NCI-H146 (cell line): ENCODE data around the gene TMEM121.

Source experiments
- DNase-seq: peaks from one replicate; lab custom pipeline; 2025; lab: John Stamatoyannopoulos, UW

The TMEM121 gene

GRCh38 chr14:105498430-105499255 is 27.7 kb upstream of the TMEM121 start:
- DNase-seq: no peak

- DNase-seq: no peak
Observed at GRCh38 chr14:105499256-105500035, 26.9 kb upstream of the TMEM121 start.

GRCh38 chr14:105500036-105500725 is 26.2 kb upstream of the TMEM121 start:
- no peak for DNase-seq

GRCh38 chr14:105500726-105501101 is 25.7 kb upstream of the TMEM121 start:
- no peak for DNase-seq

- no peak for DNase-seq
Observed at GRCh38 chr14:105501504-105502291, 24.7 kb upstream of the TMEM121 start.

- no peak for DNase-seq
Observed at GRCh38 chr14:105502446-105503295, 23.7 kb upstream of the TMEM121 start.

GRCh38 chr14:105503296-105503640 is 23.1 kb upstream of the TMEM121 start:
- no peak for DNase-seq

GRCh38 chr14:105503935-105504692 is 22.3 kb upstream of the TMEM121 start:
- DNase-seq: no peak

- DNase-seq: no peak
Observed at GRCh38 chr14:105505101-105505500, 21.3 kb upstream of the TMEM121 start.

GRCh38 chr14:105507247-105507646 is 19.1 kb upstream of the TMEM121 start:
- DNase-seq: no peak

- no peak for DNase-seq
Observed at GRCh38 chr14:105508069-105508468, 18.3 kb upstream of the TMEM121 start.

- DNase-seq: no peak
Observed at GRCh38 chr14:105508601-105509000, 17.8 kb upstream of the TMEM121 start.

GRCh38 chr14:105517096-105517495 is 9.3 kb upstream of the TMEM121 start:
- DNase-seq: no peak

- DNase-seq: no peak
Observed at GRCh38 chr14:105519946-105520698, 6.3 kb upstream of the TMEM121 start.

GRCh38 chr14:105525326-105525725 is 1.1 kb upstream of the TMEM121 start:
- DNase-seq: no peak

GRCh38 chr14:105526776-105527380 is 495 bp downstream of the TMEM121 start:
- peak; percentile 30 for DNase-seq

GRCh38 chr14:105527381-105527825 is 1.0 kb downstream of the TMEM121 start:
- no peak for DNase-seq

- peak; percentile 73 for DNase-seq
Observed at GRCh38 chr14:105527826-105528585, 1.6 kb downstream of the TMEM121 start.
